ENCODE data around the gene PRKAR1A.

PRKAR1A gene

GRCh38 chr17:68598545-68598961 lies 86.3 kb downstream of the PRKAR1A start:
- H3K36me3 ChIP-seq (ENCODE audit: control insufficient read depth, low read length): no peaks in the 10 kb centered on the region
- H4K20me1 ChIP-seq (ENCODE audit: control insufficient read depth, insufficient read depth, low read depth, low read length): no peaks in the 10 kb centered on the region
- H3K4me3 ChIP-seq (ENCODE audit: low read length): no peak overlapping the region
- H3K9me3 ChIP-seq (ENCODE audit: control insufficient read depth, insufficient read depth, low read length): no peaks in the 10 kb centered on the region
- no peaks in the 10 kb centered on the region for H3K4me1 ChIP-seq (ENCODE audit: control insufficient read depth, low read length)
- no peak overlapping the region for H3K27ac ChIP-seq (ENCODE audit: low read depth, low read length)
- H3K27me3 ChIP-seq (ENCODE audit: control insufficient read depth, low read length): peaks cover under 1% of the 10 kb centered on the region; the same call in 1 of the 2 replicates
- H3K4me2 ChIP-seq (ENCODE audit: low read length): no peak overlapping the region
- H3F3A ChIP-seq (ENCODE audit: control insufficient read depth, insufficient read depth): no peaks in the 10 kb centered on the region
- H3K79me2 ChIP-seq (ENCODE audit: control insufficient read depth, low read length): no peaks in the 10 kb centered on the region
- TF ChIP-seq EZH2phosphoT487 (IDR thresholded peaks at IDR 0.05; ENCODE audit: borderline replicate concordance, low read length) (no peak), CTCF (IDR thresholded peaks at IDR 0.05; ENCODE audit: low read depth, low read length, poor library complexity, severe bottlenecking) (no peak)
- H3K9me2 ChIP-seq (replicated peaks; ENCODE audit: control insufficient read depth, low read length): no peaks in the 10 kb centered on the region

GRCh38 chr17:68599091-68599490 lies 86.9 kb downstream of the PRKAR1A start:
- H3K36me3 ChIP-seq (ENCODE audit: control insufficient read depth, low read length): no peaks in the 10 kb centered on the region
- H3K4me1 ChIP-seq (ENCODE audit: control insufficient read depth, low read length): no peaks in the 10 kb centered on the region
- no peaks in the 10 kb centered on the region for H3K79me2 ChIP-seq (ENCODE audit: control insufficient read depth, low read length)
- no peaks in the 10 kb centered on the region for H3K9me2 ChIP-seq (replicated peaks; ENCODE audit: control insufficient read depth, low read length)
- H4K20me1 ChIP-seq (ENCODE audit: control insufficient read depth, insufficient read depth, low read depth, low read length): no peaks in the 10 kb centered on the region
- TF ChIP-seq CTCF (IDR thresholded peaks at IDR 0.05; ENCODE audit: low read depth, low read length, poor library complexity, severe bottlenecking): no peak
- H3K4me3 ChIP-seq (ENCODE audit: low read length): no peak overlapping the region
- H3K27ac ChIP-seq (ENCODE audit: low read depth, low read length): no peak overlapping the region
- H3K4me2 ChIP-seq (ENCODE audit: low read length): no peak overlapping the region
- H3K9me3 ChIP-seq (ENCODE audit: control insufficient read depth, insufficient read depth, low read length): no peaks in the 10 kb centered on the region
- no peaks in the 10 kb centered on the region for H3F3A ChIP-seq (ENCODE audit: control insufficient read depth, insufficient read depth)
- no peaks in the 10 kb centered on the region; the same call in 1 of the 2 replicates for H3K27me3 ChIP-seq (ENCODE audit: control insufficient read depth, low read length)

- Histone ChIP-seq H3K36me3 (ENCODE audit: control insufficient read depth, low read length) (no peaks in the 10 kb centered on the region), H3K4me2 (ENCODE audit: low read length) (no peak overlapping the region), H3K9me2 (replicated peaks; ENCODE audit: control insufficient read depth, low read length) (no peaks in the 10 kb centered on the region), H3K27ac (ENCODE audit: low read depth, low read length) (no peak overlapping the region), H3K9me3 (ENCODE audit: control insufficient read depth, insufficient read depth, low read length) (no peaks in the 10 kb centered on the region), H4K20me1 (ENCODE audit: control insufficient read depth, insufficient read depth, low read depth, low read length) (no peaks in the 10 kb centered on the region), H3F3A (ENCODE audit: control insufficient read depth, insufficient read depth) (no peaks in the 10 kb centered on the region), H3K79me2 (ENCODE audit: control insufficient read depth, low read length) (no peaks in the 10 kb centered on the region), H3K4me1 (ENCODE audit: control insufficient read depth, low read length) (no peaks in the 10 kb centered on the region), H3K4me3 (ENCODE audit: low read length) (no peak overlapping the region), H3K27me3 (ENCODE audit: control insufficient read depth, low read length) (no peaks in the 10 kb centered on the region; the same call in 1 of the 2 replicates)
- TF ChIP-seq EZH2phosphoT487 (IDR thresholded peaks at IDR 0.05; ENCODE audit: borderline replicate concordance, low read length) (no peak), CTCF (IDR thresholded peaks at IDR 0.05; ENCODE audit: low read depth, low read length, poor library complexity, severe bottlenecking) (no peak)
Observed at GRCh38 chr17:68599552-68600066, 87.4 kb downstream of the PRKAR1A start.

Data from DOHH2 (cell line).